HEK293T (cell line): ENCODE data around the gene TNIP2.

Experiments used
- CTCF ChIA-PET: fragments of 350-600 bp; formaldehyde crosslinking; extraction: SDS; loops from one replicate; lab custom pipeline; 2021; ENCODE audit warnings: antibody characterized with exemption, inconsistent platforms; lab: Yijun Ruan, JAX
- POLR2A ChIA-PET: fragments of 350-600 bp; formaldehyde crosslinking; extraction: SDS; loops from one replicate; lab custom pipeline; 2020; ENCODE audit warnings: antibody characterized with exemption, inconsistent platforms; lab: Yijun Ruan, JAX
- DNase-seq: peaks from one replicate; pipeline ENCODE4 v3.0.0; 2012; ENCODE audit warnings: mixed read lengths; ENCODE audit errors: extremely low spot score
- ARNT ChIP-seq: fragments of 450-650 bp; IDR thresholded peaks from 2 replicates; pipeline ENCODE4 v1.6.1; 2017; ENCODE audit warnings: mild to moderate bottlenecking
- BHLHE40 ChIP-seq: fragments of 450-650 bp; IDR thresholded peaks from 2 replicates; pipeline ENCODE4 v1.6.1; 2016; ENCODE audit warnings: mild to moderate bottlenecking, moderate library complexity, borderline replicate concordance
- CTBP1 ChIP-seq: fragments of 450-650 bp; IDR thresholded peaks from 2 replicates; pipeline ENCODE4 v1.6.1; 2016; ENCODE audit warnings: borderline replicate concordance
- ELF4 ChIP-seq: fragments of 450-650 bp; IDR thresholded peaks from 2 replicates; pipeline ENCODE4 v1.6.1; 2017; ENCODE audit warnings: antibody characterized with exemption
- FOXA1 ChIP-seq: fragments of 450-650 bp; IDR thresholded peaks from 2 replicates; pipeline ENCODE4 v1.6.1; 2016; ENCODE audit warnings: mild to moderate bottlenecking
- FOXK2 ChIP-seq: fragments of 450-650 bp; IDR thresholded peaks from 2 replicates; pipeline ENCODE4 v1.6.1; 2016; ENCODE audit warnings: mild to moderate bottlenecking
- FOXM1 ChIP-seq: fragments of 450-650 bp; IDR thresholded peaks from 2 replicates; pipeline ENCODE4 v1.6.1; 2017; ENCODE audit warnings: mild to moderate bottlenecking, borderline replicate concordance
- HDGF ChIP-seq: fragments of 450-650 bp; IDR thresholded peaks from 2 replicates; pipeline ENCODE4 v1.6.1; 2017; ENCODE audit warnings: antibody characterized with exemption, borderline replicate concordance
- L3MBTL2 ChIP-seq: fragments of 450-650 bp; conservative IDR thresholded peaks from 2 replicates; pipeline ENCODE4 v1.6.1; 2016; ENCODE audit warnings: mild to moderate bottlenecking
- LEF1 ChIP-seq: fragments of 450-650 bp; IDR thresholded peaks from 2 replicates; pipeline ENCODE4 v1.6.1; 2017; ENCODE audit warnings: mild to moderate bottlenecking, borderline replicate concordance
- NFRKB ChIP-seq: fragments of 450-650 bp; IDR thresholded peaks from 2 replicates; pipeline ENCODE4 v1.6.1; 2016; ENCODE audit warnings: mild to moderate bottlenecking, moderate library complexity
- PKNOX1 ChIP-seq: fragments of 450-650 bp; IDR thresholded peaks from 2 replicates; pipeline ENCODE4 v1.6.1; 2016
- SP1 ChIP-seq: fragments of 450-650 bp; IDR thresholded peaks from 2 replicates; pipeline ENCODE4 v1.6.1; 2017
- SUZ12 ChIP-seq: fragments of 450-650 bp; IDR thresholded peaks from 2 replicates; pipeline ENCODE4 v1.6.1; 2016; ENCODE audit warnings: mild to moderate bottlenecking
- TARDBP ChIP-seq: fragments of 450-650 bp; IDR thresholded peaks from 2 replicates; pipeline ENCODE4 v1.6.1; 2016
- ZNF384 ChIP-seq: fragments of 450-650 bp; IDR thresholded peaks from 2 replicates; pipeline ENCODE4 v1.6.1; 2016

TNIP2 gene

GRCh38 chr4:2714061-2714770 lies 41.9 kb downstream of the TNIP2 start:
- TF ChIP-seq SP1, result no peak
- TF ChIP-seq ARNT, result no peak
- no peak for TF ChIP-seq ZNF384
- no peak for TF ChIP-seq SUZ12
- DNase-seq, result no peak
- ChIA-PET CTCF (no interaction called here), POLR2A (no interaction called here)

DNA sequence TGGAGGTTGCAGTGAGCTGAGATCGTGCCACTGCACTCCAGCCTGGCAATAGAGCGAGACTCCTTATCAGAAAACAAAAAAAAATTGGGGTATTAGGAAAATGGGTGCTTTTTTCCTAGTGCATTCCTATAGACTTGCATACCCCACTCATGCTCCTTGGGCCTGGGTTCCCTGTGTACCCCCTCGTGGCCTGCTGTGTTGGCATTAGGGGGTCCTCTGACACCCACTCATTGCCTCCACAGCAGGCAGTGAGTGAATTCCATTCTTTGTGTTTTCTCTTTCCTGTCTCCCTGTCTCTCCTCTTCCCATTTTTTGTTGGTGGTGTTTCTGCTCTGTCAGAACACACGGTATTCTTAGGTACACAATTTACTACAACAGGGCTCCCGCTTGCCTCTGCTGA lies 42.8 kb downstream of the TNIP2 start:
- no peak for DNase-seq
- CTCF ChIA-PET, result no interaction called here
- TF ChIP-seq ZNF384 (no peak), SUZ12 (no peak), BHLHE40 (no peak), L3MBTL2 (no peak), PKNOX1 (no peak), CTBP1 (no peak), NFRKB (no peak), ARNT (no peak), FOXK2 (no peak)
- POLR2A ChIA-PET, result no interaction called here

DNA sequence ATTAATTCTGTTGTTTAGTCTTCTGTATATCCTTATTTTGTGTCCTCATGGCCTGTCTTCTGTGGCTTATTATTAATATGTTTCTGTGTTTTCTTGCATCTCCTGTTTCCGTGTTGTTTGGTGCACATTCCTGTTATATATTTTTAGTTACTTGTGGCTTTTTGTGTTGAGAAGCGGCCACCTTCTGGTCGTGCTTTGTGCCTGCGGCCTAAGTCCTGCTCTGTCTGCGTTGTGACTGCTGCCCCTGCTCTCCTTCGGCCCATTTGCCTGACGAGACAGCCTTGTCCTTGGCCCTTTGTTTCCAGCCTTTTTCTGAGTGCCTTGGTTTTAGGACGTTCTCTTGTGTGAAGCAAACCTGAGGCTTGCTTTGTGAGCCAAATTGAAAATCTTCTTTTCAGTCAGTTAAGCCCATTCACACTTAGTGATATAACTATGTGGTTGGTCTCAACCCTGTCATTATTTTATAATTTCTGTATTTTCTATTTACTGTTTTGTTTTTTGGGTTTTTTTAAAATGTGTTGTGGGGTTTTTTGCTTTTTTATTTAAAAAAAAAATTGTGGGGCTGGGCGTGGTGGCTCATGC lies 43.8 kb downstream of the TNIP2 start:
- no peak for DNase-seq
- CTCF ChIA-PET, result no interaction called here
- no peak for TF ChIP-seq FOXM1
- TF ChIP-seq CTBP1, result no peak
- TF ChIP-seq FOXK2, result no peak
- TF ChIP-seq LEF1, result no peak
- no peak for TF ChIP-seq BHLHE40
- no peak for TF ChIP-seq FOXA1
- POLR2A ChIA-PET, result no interaction called here

DNA sequence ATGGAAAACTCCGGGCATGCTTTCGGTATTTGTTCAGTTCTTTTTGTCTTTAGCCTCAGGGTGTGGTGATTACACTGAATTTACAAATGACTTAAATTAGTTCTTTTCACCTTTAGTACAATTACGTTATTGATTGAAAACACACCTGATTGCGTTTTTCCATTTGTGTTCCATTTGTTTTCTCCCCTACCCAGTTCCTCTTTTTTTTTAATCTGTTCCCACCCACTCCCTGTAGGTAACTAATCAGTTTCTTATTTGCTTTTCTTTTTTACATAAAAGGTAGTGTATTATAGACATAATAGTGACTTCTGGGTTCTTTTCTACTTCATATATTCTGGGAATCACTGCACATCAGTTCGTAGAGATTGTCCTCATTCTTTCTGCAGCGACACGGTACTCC lies 53.4 kb downstream of the TNIP2 start:
- no peak for TF ChIP-seq FOXM1
- TF ChIP-seq BHLHE40, result no peak
- no peak for TF ChIP-seq FOXK2
- TF ChIP-seq ELF4, result no peak
- TF ChIP-seq FOXA1, result no peak
- TF ChIP-seq PKNOX1, result no peak
- no peak for TF ChIP-seq SP1
- TF ChIP-seq TARDBP, result no peak
- no peak for TF ChIP-seq NFRKB
- no peak for TF ChIP-seq SUZ12
- no peak for TF ChIP-seq CTBP1
- no peak for TF ChIP-seq ARNT
- TF ChIP-seq LEF1, result no peak
- no peak for TF ChIP-seq L3MBTL2
- no peak for TF ChIP-seq ZNF384
- no peak for TF ChIP-seq HDGF
- CTCF ChIA-PET, result no interaction called here
- no peak for DNase-seq
- POLR2A ChIA-PET, result no interaction called here

GRCh38 chr4:2702361-2702760 lies 53.8 kb downstream of the TNIP2 start:
- POLR2A ChIA-PET, result no interaction called here
- CTCF ChIA-PET, result no interaction called here
- TF ChIP-seq CTBP1, result no peak
- TF ChIP-seq SUZ12, result no peak
- no peak for DNase-seq

GRCh38 chr4:2700031-2700430 lies 56.1 kb downstream of the TNIP2 start:
- no peak for DNase-seq
- ChIA-PET POLR2A (no interaction called here), CTCF (no interaction called here)
- TF ChIP-seq HDGF (no peak), BHLHE40 (no peak), LEF1 (no peak), PKNOX1 (no peak), SUZ12 (no peak), ARNT (no peak), L3MBTL2 (no peak), FOXA1 (no peak), FOXM1 (no peak), TARDBP (no peak), NFRKB (no peak), CTBP1 (no peak), FOXK2 (no peak)

DNA sequence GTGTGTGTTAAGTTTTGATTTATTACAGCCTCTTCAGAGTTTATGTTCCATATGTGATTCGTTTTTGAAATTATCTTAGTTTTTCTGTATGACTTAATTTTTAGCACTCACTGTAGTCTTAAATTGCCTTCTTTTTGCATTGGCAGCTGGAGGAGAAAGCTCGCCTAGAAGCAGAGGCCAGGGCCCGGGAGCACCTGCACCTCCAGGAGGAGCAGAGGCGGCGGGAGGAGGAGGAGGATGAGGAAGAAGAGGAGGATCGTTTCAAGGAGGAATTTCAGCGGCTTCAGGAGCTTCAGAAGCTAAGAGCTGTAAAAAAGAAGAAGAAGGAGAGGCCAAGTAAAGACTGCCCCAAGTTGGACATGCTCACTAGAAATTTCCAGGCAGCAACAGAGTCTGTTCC lies 56.6 kb downstream of the TNIP2 start:
- ChIA-PET POLR2A (no interaction called here), CTCF (no interaction called here)

More for the DNA sequence above, 56.6 kb downstream of the TNIP2 start:
- TF ChIP-seq FOXK2, result no peak
- TF ChIP-seq ZNF384, result no peak
- no peak for TF ChIP-seq HDGF
- TF ChIP-seq FOXA1, result no peak
- no peak for TF ChIP-seq L3MBTL2
- TF ChIP-seq NFRKB, result no peak
- no peak for TF ChIP-seq SP1
- no peak for TF ChIP-seq CTBP1
- TF ChIP-seq ELF4, result no peak
- TF ChIP-seq FOXM1, result no peak
- no peak for TF ChIP-seq BHLHE40
- TF ChIP-seq SUZ12, result no peak
- no peak for TF ChIP-seq ARNT
- DNase-seq, result no peak
